Activated CD8-positive, alpha-beta T cell treated with anti-CD3 and anti-CD28 coated beads, Interleukin-2, amount 10 ng/mL, durations not matched to agents 7 days and 5 days (primary cell): Measurements from ENCODE around the gene PMIS2. TPM values are rescaled to one million over a fixed set of nuclear protein-coding genes. Genes with fewer than 3 reads are reported as not detected.
"Not testable (repeated sequence)": the region's sequence is repeated elsewhere in the genome, so short reads cannot be mapped to it uniquely, and the experiment has no call there.

Experiments used
- ATAC-seq: fragments of 150-1000 bp; cut with Tn5 transposase; one replicate; pipeline ENCODE4 v1.10.0; 2021; ENCODE audit warnings: moderate library complexity
- CTCF ChIA-PET: fragments of 350-600 bp; sonication (Branson Sonifier 250); formaldehyde crosslinking; loops from one replicate; lab custom pipeline; 2021; ENCODE audit warnings: antibody characterized with exemption; lab: Charles Lee
- POLR2A ChIA-PET: fragments of 350-600 bp; sonication (Branson Sonifier 250); formaldehyde crosslinking; loops from one replicate; lab custom pipeline; 2021; ENCODE audit warnings: antibody characterized with exemption; lab: Charles Lee
- DNase-seq: peaks from one replicate; pipeline ENCODE4 v3.0.0-alpha.2; 2020
- H3K27ac Mint-ChIP-seq: one replicate; pipeline ENCODE4 v1.8.0; 2021; ENCODE audit warnings: mild to moderate bottlenecking, mixed read lengths
- H3K27me3 Mint-ChIP-seq: one replicate; pipeline ENCODE4 v1.8.0; 2021; ENCODE audit warnings: low read depth, mixed read lengths
- H3K36me3 Mint-ChIP-seq: one replicate; pipeline ENCODE4 v1.8.0; 2021; ENCODE audit warnings: low read depth, mixed read lengths
- H3K4me1 Mint-ChIP-seq: one replicate; pipeline ENCODE4 v1.8.0; 2021; ENCODE audit warnings: low read depth, mixed read lengths
- H3K4me3 Mint-ChIP-seq: one replicate; pipeline ENCODE4 v1.8.0; 2021; ENCODE audit warnings: mild to moderate bottlenecking, mixed read lengths
- H3K9me3 Mint-ChIP-seq: one replicate; pipeline ENCODE4 v1.8.0; 2022; ENCODE audit warnings: mixed read lengths; ENCODE audit not compliant: insufficient read depth
- total RNA-seq, 2 experiments: library from RNA; stranded (reverse); gene quantifications; one replicate each; pipeline ENCODE4 v1.2.3, GENCODE V29; 2021

PMIS2 gene
- total RNA-seq, 2 experiments from 2014 or later, result not detected

- Mint-ChIP-seq H3K27ac (no peak overlapping the region), H3K36me3 (no peaks in the 10 kb centered on the region), H3K9me3 (no peaks in the 10 kb centered on the region), H3K4me1 (no peaks in the 10 kb centered on the region), H3K27me3 (peaks cover 19% of the 10 kb centered on the region), H3K4me3 (no peak overlapping the region)
- DNase-seq (no peak), ATAC-seq (no peak)
- POLR2A ChIA-PET, result interaction anchor here (0.5 kb wide), 1 partner anchor 131 kb away, joined by 3 read pairs; no protein-coding TSS in a partner anchor
- CTCF ChIA-PET, result no interaction called here
Observed at GRCh38 chr19:35565016-35565856, 20.7 kb upstream of the PMIS2 start.

GRCh38 chr19:35566738-35567137, 19.2 kb upstream of the PMIS2 start:
- no peak for DNase-seq
- H3K27me3 Mint-ChIP-seq, result peaks cover 16% of the 10 kb centered on the region
- no peaks in the 10 kb centered on the region for H3K9me3 Mint-ChIP-seq
- H3K4me1 Mint-ChIP-seq, result peaks cover 2% of the 10 kb centered on the region
- no peak overlapping the region for H3K4me3 Mint-ChIP-seq
- ChIA-PET POLR2A (no interaction called here), CTCF (interaction anchor here (0.6 to 0.8 kb wide), 2 partner anchors 18 to 636 kb away, joined by 3 to 4 read pairs; no protein-coding TSS in a partner anchor)
- no peak for ATAC-seq
- no peaks in the 10 kb centered on the region for H3K36me3 Mint-ChIP-seq
- no peak overlapping the region for H3K27ac Mint-ChIP-seq

GRCh38 chr19:35569281-35569781, 16.6 kb upstream of the PMIS2 start:
- Mint-ChIP-seq H3K4me1 (peaks cover 2% of the 10 kb centered on the region), H3K36me3 (no peaks in the 10 kb centered on the region), H3K4me3 (no peak overlapping the region), H3K27ac (no peak overlapping the region), H3K27me3 (peaks cover 18% of the 10 kb centered on the region), H3K9me3 (no peaks in the 10 kb centered on the region)
- ATAC-seq, result no peak
- POLR2A ChIA-PET, result no interaction called here
- no peak for DNase-seq
- CTCF ChIA-PET, result no interaction called here

- DNase-seq, result no peak
- peaks cover 3% of the 10 kb centered on the region for H3K36me3 Mint-ChIP-seq
- H3K4me1 Mint-ChIP-seq, result peaks cover 2% of the 10 kb centered on the region
- no peak overlapping the region for H3K4me3 Mint-ChIP-seq
- peaks cover 11% of the 10 kb centered on the region for H3K9me3 Mint-ChIP-seq
- ChIA-PET POLR2A (no interaction called here), CTCF (no interaction called here)
- H3K27ac Mint-ChIP-seq, result no peak overlapping the region
- no peak for ATAC-seq
- H3K27me3 Mint-ChIP-seq, result peaks cover 19% of the 10 kb centered on the region
Observed at GRCh38 chr19:35571406-35571965, 14.5 kb upstream of the PMIS2 start.

GRCh38 chr19:35577918-35578317, 8.1 kb upstream of the PMIS2 start:
- ChIA-PET CTCF (no interaction called here), POLR2A (no interaction called here)
- ATAC-seq (no peak), DNase-seq (no peak)
- Mint-ChIP-seq H3K27ac (no peak overlapping the region), H3K4me1 (no peaks in the 10 kb centered on the region), H3K36me3 (peaks cover 5% of the 10 kb centered on the region), H3K27me3 (peaks cover 2% of the 10 kb centered on the region), H3K4me3 (no peak overlapping the region), H3K9me3 (peaks cover 14% of the 10 kb centered on the region)

- CTCF ChIA-PET, result interaction anchor here (1.0 kb wide), 1 partner anchor 13 kb away, joined by 3 read pairs; no protein-coding TSS in a partner anchor
- Mint-ChIP-seq H3K27ac (no peak overlapping the region), H3K9me3 (peaks cover 14% of the 10 kb centered on the region)
Observed at GRCh38 chr19:35578707-35579106, 7.3 kb upstream of the PMIS2 start.

GRCh38 chr19:35582760-35583159, 3.2 kb upstream of the PMIS2 start:
- Mint-ChIP-seq H3K27ac (no peak overlapping the region), H3K36me3 (no peaks in the 10 kb centered on the region), H3K4me3 (no peak overlapping the region), H3K9me3 (no peaks in the 10 kb centered on the region), H3K27me3 (peaks cover 8% of the 10 kb centered on the region), H3K4me1 (no peaks in the 10 kb centered on the region)
- DNase-seq (no peak), ATAC-seq (no peak)
- ChIA-PET POLR2A (no interaction called here), CTCF (no interaction called here)

More at GRCh38 chr19:35578707-35579106, 7.3 kb upstream of the PMIS2 start:
- H3K27me3 Mint-ChIP-seq, result peaks cover 2% of the 10 kb centered on the region
- DNase-seq (no peak), ATAC-seq (no peak)
- no peaks in the 10 kb centered on the region for H3K4me1 Mint-ChIP-seq
- H3K36me3 Mint-ChIP-seq, result peaks cover 5% of the 10 kb centered on the region
- POLR2A ChIA-PET, result interaction anchor here (0.7 kb wide), 1 partner anchor 480 kb away, joined by 3 read pairs; no protein-coding TSS in a partner anchor
- H3K4me3 Mint-ChIP-seq, result no peak overlapping the region

GRCh38 chr19:35587321-35587720, 1.3 kb downstream of the PMIS2 start:
- H3K27ac Mint-ChIP-seq, result no peak overlapping the region
- no peak for DNase-seq
- POLR2A ChIA-PET, result no interaction called here
- no peaks in the 10 kb centered on the region for H3K4me1 Mint-ChIP-seq
- peaks cover 14% of the 10 kb centered on the region for H3K27me3 Mint-ChIP-seq
- H3K36me3 Mint-ChIP-seq, result no peaks in the 10 kb centered on the region
- CTCF ChIA-PET, result no interaction called here
- no peak overlapping the region for H3K4me3 Mint-ChIP-seq
- ATAC-seq, result no peak
- no peaks in the 10 kb centered on the region for H3K9me3 Mint-ChIP-seq

GRCh38 chr19:35590875-35591274, 4.9 kb downstream of the PMIS2 start:
- Mint-ChIP-seq H3K27me3 (peaks cover 9% of the 10 kb centered on the region), H3K27ac (no peak overlapping the region), H3K36me3 (no peaks in the 10 kb centered on the region), H3K4me3 (no peak overlapping the region), H3K9me3 (no peaks in the 10 kb centered on the region), H3K4me1 (no peaks in the 10 kb centered on the region)
- ATAC-seq, result no peak
- ChIA-PET CTCF (interaction anchor here (1.5 to 3.3 kb wide), 3 partner anchors 43 to 82 kb away, joined by 7 to 13 read pairs (median 7); no protein-coding TSS in a partner anchor), POLR2A (no interaction called here)
- no peak for DNase-seq

GRCh38 chr19:35592226-35592625, 6.3 kb downstream of the PMIS2 start:
- H3K36me3 Mint-ChIP-seq, result no peaks in the 10 kb centered on the region
- ChIA-PET CTCF (interaction anchor here (0.9 to 3.3 kb wide), 11 partner anchors 13 to 239 kb away, joined by 3 to 13 read pairs (median 4); partner anchors contain the start of gene COX6B1), POLR2A (interaction anchor here (0.6 to 1.0 kb wide), 2 partner anchors 12 to 21 kb away, joined by 3 to 4 read pairs; no protein-coding TSS in a partner anchor)
- H3K27ac Mint-ChIP-seq, result no peak overlapping the region
- no peak overlapping the region for H3K4me3 Mint-ChIP-seq
- DNase-seq, result peak; percentile 39
- H3K9me3 Mint-ChIP-seq, result no peaks in the 10 kb centered on the region
- ATAC-seq, result no peak
- peaks cover 9% of the 10 kb centered on the region for H3K4me1 Mint-ChIP-seq
- H3K27me3 Mint-ChIP-seq, result peaks cover 9% of the 10 kb centered on the region

GRCh38 chr19:35595026-35595425, 9.1 kb downstream of the PMIS2 start:
- POLR2A ChIA-PET, result interaction anchor here (2.0 kb wide), 1 partner anchor 18 kb away, joined by 6 read pairs; the partner anchor contains the start of gene HAUS5
- H3K4me1 Mint-ChIP-seq, H3K27ac Mint-ChIP-seq, H3K27me3 Mint-ChIP-seq, CTCF ChIA-PET, ATAC-seq, H3K4me3 Mint-ChIP-seq, H3K9me3 Mint-ChIP-seq, H3K36me3 Mint-ChIP-seq, DNase-seq: not testable (repeated sequence)
